Measurements from ENCODE around the gene SLCO6A1. TPM values are rescaled to one million over a fixed set of nuclear protein-coding genes. Genes with fewer than 3 reads are reported as not detected.

Gene SLCO6A1
- total RNA-seq, 1 experiment from 2014 or later, result not detected

- H3K4me1 ChIP-seq (ENCODE audit: low read length), result no peaks in the 10 kb centered on the region
- no peaks in the 10 kb centered on the region for H3K27me3 ChIP-seq (ENCODE audit: low read length)
- no peak overlapping the region for H3K4me2 ChIP-seq (ENCODE audit: low read depth, low read length, poor library complexity, severe bottlenecking)
- H2AFZ ChIP-seq (ENCODE audit: low read length), result no peak overlapping the region
- H3K9me2 ChIP-seq (replicated peaks; ENCODE audit: insufficient read depth, low read length), result no peaks in the 10 kb centered on the region
- no peak overlapping the region for H3K27ac ChIP-seq (ENCODE audit: low read length)
- no peaks in the 10 kb centered on the region for H3K9me3 ChIP-seq (ENCODE audit: low read length)
- H3K36me3 ChIP-seq (ENCODE audit: insufficient read depth, low read length), result no peaks in the 10 kb centered on the region
- DNase-seq, result no peak
- no peaks in the 10 kb centered on the region for H3K79me2 ChIP-seq (ENCODE audit: low read length)
- H3K9ac ChIP-seq (ENCODE audit: low read length), result no peak overlapping the region
- no peaks in the 10 kb centered on the region for H4K20me1 ChIP-seq (ENCODE audit: insufficient read depth, low read depth, low read length)
- no peak overlapping the region for H3K4me3 ChIP-seq (ENCODE audit: low read length)
Measured at GRCh38 chr5:102341681-102342288, 157.0 kb downstream of the SLCO6A1 start.

DNA sequence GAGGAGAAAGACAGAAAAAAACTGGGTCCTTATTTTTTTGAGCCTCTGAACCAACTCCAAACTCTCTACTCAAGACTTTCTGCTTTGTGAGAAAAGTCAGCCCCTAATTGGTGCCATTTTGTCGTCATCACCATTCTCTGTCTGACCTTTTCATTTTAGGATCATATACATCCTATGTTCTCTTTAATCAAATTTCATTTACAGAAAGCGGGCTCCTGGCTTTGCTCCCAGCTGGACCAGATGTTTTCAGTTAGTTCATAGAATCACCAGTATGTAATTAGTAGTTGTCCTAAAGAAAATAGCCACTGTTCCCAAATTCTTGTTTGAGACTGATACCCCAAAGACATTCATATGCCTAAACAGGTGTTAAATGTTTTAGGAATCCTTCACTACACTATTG is 174.1 kb downstream of the SLCO6A1 start:
- H3K36me3 ChIP-seq (ENCODE audit: insufficient read depth, low read length), result no peaks in the 10 kb centered on the region
- no peaks in the 10 kb centered on the region for H3K79me2 ChIP-seq (ENCODE audit: low read length)
- no peak overlapping the region for H3K4me2 ChIP-seq (ENCODE audit: low read depth, low read length, poor library complexity, severe bottlenecking)
- H3K27me3 ChIP-seq (ENCODE audit: low read length), result no peaks in the 10 kb centered on the region
- no peaks in the 10 kb centered on the region for H3K9me2 ChIP-seq (replicated peaks; ENCODE audit: insufficient read depth, low read length)
- no peak overlapping the region for H3K27ac ChIP-seq (ENCODE audit: low read length)
- no peaks in the 10 kb centered on the region; the same call in 1 of the 2 replicates for H3K9me3 ChIP-seq (ENCODE audit: low read length)
- no peak overlapping the region for H3K4me3 ChIP-seq (ENCODE audit: low read length)
- H4K20me1 ChIP-seq (ENCODE audit: insufficient read depth, low read depth, low read length), result no peaks in the 10 kb centered on the region
- no peak overlapping the region for H2AFZ ChIP-seq (ENCODE audit: low read length)
- no peaks in the 10 kb centered on the region for H3K4me1 ChIP-seq (ENCODE audit: low read length)
- H3K9ac ChIP-seq (ENCODE audit: low read length), result no peak overlapping the region
- DNase-seq, result no peak

Other genes with a start within 250 kb of the SLCO6A1 start
- not detected in 2 replicates for gene SLCO4C1, start 202.7 kb downstream of the SLCO6A1 start, total RNA-seq (2014; rRNA removed; shearing (Covaris generic); ENCODE audit: low replicate concordance)